GM15510 (cell line): ENCODE results near the gene ARID5B.

Experiments
- POLR2A ChIP-seq: IDR thresholded peaks from 3 replicates; pipeline ENCODE4 v1.6.1; 2011; ENCODE audit warnings: borderline replicate concordance; ENCODE audit not compliant: insufficient read length; ENCODE audit errors: extremely low read depth

ARID5B gene

GRCh38 chr10:61942604-61943461, 41.3 kb downstream of the ARID5B start:
- no peak for TF ChIP-seq POLR2A

- TF ChIP-seq POLR2A, result no peak
Observed at GRCh38 chr10:61943674-61944378, 42.3 kb downstream of the ARID5B start.

DNA sequence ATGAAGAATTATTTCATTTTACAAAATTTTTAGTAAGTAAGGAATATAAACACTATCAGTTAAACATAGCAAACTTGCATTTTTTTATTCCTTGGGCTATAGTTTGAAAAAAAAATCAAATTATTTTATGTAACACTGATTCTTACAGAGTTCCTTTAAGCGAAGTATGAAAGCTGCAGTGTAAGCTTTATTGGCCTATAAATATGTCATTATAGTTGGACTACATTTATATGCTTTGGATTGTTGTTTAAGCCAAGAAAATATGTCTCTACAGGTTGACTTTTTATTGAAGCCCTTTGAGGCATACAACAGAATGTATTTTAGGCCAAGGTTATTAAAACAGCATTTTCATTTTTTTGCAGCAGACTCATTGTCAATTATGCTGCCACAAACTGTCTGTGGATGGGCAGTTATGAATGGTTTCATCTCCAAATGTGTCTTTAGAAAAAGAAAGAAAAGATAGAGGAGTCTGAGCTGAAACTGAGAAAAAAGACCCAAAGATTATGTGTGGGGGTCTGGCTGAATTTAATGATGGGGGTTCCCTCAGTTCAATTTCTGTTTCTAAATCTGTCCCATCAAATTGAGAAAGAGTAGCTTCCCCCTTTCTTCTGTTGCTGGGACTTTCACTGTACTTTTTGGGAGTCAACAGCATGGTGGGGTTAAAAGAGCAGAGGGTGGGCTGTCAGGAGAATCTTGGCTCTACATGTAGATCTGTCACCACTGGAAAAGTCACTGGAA, 43.1 kb downstream of the ARID5B start:
- TF ChIP-seq POLR2A, result no peak

GRCh38 chr10:61949687-61950086, 48.2 kb downstream of the ARID5B start:
- no peak for TF ChIP-seq POLR2A

DNA sequence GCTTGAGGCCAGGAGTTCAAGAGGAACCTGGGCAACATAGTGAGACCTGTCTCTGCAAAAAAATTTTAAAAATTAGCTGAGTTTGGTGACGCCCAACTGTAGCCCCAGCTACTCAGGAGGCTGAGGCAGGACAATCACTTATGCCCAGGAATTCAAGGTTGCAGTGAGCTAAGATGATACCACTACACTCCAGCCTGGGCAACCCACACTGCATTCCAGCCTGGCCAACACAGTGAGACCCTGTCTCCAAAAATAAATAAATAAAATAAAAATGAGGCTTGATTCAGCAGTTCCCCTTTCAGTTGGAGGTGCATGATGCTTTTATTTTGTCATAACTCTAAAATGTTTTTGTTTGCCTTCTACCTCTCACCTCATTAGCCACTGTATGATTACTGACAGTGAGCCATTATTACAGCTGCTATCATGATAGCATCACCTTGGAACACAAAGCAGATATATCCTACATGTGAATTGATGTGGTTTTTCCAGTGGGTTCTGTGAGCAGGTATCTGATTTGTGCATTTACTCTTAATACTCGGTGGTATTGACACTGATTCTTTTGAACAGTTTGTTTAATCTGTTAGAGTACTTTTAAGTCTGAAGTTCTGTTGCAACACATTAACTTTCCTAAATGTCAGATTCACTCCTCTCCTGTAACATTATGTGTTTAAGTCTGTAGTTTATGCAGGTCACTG, 49.1 kb downstream of the ARID5B start:
- no peak for TF ChIP-seq POLR2A

DNA sequence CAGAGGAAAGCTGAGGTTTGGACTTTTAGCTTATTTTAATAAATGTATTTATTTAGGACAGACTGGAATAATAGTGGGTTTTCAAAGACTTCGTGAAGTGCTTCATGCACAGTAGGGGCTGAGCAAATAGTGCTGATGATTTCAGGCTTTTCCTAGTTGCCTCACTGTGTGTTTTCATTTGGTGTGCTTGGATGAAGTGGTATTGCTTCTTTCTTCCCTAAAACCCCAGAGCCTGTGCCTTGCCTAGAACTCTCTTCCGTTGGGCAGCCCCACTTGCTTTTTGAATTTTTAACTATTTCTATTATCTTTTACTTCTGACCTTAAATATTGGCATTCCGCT, 49.6 kb downstream of the ARID5B start:
- no peak for TF ChIP-seq POLR2A

DNA sequence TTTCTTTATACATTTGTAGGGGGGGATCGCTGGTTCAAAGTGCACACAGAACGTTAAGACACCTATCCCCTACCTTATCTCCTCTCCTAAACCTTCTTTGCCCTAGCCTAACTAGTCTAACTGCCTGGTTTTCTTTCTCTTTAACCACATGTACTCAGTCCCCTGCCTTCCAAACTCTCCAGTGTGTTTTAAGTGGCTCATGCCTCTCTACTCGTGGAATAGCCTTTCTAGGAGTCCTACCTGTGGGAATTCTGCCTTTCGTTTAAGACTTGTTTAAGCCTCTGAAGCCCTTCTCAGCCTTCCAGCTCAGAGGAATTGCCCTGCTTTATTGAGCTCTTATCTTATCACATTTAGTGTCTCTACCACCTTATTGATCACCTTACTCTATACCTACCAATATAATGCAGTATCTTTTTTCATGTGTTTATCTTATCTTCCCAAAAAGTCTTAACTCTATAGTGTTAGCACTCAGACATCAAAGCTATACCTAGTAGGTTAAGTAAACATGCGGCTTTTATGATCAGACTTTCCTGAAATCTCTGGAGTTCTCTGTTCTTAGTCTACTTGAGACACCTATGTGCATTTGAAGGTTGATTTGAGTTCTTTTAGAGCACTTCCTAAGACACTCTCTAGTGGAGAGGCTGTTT, 50.7 kb downstream of the ARID5B start:
- no peak for TF ChIP-seq POLR2A

DNA sequence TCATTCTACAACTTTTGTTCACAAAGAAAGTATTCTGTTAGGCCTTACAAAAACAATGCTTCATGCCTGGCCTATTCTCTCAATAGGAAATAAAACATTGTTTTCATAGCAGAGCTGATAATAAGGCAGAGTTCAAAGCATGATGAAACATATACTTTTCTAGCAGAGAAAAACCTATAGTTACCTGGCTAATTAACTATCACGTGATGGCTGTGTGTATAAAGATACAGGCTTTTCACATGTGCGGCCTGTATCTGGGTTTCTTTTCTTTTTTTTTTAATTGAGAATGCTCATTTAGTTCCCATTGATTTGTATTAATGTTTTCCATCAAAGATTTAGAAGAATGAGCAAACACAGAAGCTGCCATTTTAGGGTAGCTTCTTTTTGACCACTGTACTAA, 51.7 kb downstream of the ARID5B start:
- TF ChIP-seq POLR2A, result no peak

DNA sequence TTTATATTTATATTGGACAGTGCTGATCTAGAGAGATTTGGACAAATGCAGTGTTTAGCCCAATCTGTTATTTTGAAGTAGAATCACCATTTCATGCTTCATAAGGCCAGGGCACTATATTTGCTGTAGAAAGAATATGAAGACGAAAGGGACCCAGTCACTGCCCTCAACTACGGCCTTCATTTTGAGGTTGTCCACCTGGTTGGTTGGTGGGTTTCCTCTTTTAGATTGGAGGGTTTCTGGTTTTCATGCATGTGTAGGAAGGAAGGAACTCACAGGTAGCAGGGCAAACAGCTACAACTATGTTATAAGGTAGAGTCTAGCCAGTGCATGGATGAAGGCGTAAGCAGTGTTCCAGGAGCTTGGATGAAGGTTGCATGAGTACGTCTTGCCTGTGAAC, 56.3 kb downstream of the ARID5B start:
- no peak for TF ChIP-seq POLR2A

GRCh38 chr10:61958311-61958710, 56.8 kb downstream of the ARID5B start:
- no peak for TF ChIP-seq POLR2A

DNA sequence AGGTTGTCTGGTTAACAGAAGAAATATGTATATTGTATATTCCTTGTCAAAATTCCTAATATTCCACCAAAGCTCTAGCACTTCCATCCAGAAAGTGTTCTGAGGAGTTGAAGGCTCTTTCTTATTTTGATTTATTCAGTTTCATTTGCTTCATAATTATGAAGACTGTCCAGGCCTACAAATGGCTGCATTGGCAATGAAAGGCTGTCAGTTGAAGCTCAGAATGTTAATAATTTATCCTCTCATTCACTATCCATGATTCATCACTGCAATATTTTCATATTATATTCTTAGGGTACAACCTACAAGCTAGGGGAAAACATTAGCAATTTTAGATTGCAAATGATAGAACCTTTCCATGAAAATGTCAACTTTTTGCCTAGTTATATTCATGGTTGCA, 57.3 kb downstream of the ARID5B start:
- TF ChIP-seq POLR2A, result no peak

DNA sequence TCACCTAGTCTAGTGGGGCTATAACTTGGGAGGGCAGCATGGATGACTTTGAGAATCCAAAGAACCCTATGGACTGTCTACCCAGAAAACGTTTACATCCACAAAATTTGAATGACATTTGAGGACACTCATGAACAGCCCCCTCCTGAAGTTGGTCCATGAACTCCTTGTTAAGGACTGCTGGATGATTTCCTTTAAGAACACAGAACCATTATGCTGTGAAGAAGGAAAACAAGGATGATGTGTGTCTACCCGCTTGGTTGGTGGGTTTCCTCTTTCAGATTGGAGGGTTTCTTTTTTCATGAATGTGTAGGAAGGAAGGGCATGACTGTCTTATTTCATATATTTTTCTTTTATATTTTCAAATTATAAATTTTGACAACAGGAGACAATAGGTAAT, 58.3 kb downstream of the ARID5B start:
- no peak for TF ChIP-seq POLR2A

DNA sequence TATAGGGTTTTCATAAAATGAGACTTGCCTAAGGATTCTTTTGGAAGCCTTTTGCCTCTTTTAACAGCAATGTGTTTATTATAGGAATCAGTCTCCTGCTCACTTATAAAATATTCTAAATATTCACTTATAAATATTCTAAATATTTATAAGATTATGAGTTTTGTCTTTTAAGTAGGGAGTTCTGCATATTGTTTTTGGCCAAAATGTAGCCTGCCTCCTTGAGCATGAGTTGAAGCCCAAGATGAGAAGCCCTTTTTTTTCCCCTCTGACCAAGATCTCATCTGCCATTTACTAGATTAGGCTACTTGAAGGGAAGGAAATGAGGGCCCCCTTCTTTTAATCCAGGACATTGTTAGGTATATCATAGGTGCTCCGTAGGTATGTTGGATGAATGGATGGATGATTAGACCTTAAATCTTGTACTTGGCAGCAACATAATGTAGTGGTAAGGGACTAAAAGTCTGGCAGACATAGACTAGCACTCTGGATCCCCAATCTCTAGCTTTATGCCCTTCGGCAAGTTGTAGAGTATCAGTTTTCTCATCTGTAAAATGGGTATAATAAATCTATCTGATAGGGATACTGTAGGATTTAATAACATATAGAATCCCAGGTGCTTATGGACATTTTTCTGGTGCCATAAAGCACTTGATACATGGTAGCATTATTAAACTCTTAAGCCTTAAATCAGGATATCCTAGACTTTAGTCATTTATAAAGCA, 59.1 kb downstream of the ARID5B start:
- TF ChIP-seq POLR2A, result no peak

GRCh38 chr10:61961278-61961677, 59.8 kb downstream of the ARID5B start:
- no peak for TF ChIP-seq POLR2A
